22Rv1 (cell line): ENCODE measurements around the gene GDPD5.

Source experiments
- H3K27ac ChIP-seq: fragments of 450-650 bp; 2 replicates; pipeline ENCODE4 v1.5.1; 2017
- ZFX ChIP-seq: fragments of 450-650 bp; IDR thresholded peaks from 2 replicates; pipeline ENCODE4 v1.6.1; 2017; ENCODE audit warnings: antibody characterized with exemption, borderline replicate concordance
- TF ChIP-seq, protein P1 (sequence below): fragments of 450-650 bp; IDR thresholded peaks from 2 replicates; pipeline ENCODE4 v1.5.1; 2017; ENCODE audit warnings: mild to moderate bottlenecking

GDPD5 gene

DNA sequence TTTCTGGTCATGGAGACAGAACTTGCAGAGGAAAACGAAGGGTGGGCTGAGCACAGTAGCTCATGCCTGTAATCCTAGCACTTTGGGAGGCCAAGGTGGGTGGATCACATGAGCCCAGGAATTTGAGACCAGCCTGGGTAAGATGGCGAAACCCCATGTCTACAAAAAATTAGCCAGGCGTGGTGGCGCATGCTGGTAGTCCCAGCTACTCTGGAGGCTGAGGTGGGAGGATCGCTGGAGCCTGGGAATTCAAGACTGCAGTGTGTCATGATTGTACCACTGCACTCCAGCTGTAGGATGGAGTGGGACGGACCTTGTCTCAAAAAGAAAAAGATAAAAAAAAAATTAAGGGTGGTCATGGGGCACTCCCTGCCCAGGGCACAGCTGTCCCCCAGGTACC is 42.2 kb upstream of the GDPD5 start:
- H3K27ac ChIP-seq: no peak overlapping the region
- TF ChIP-seq ZFX: no peak
- TF ChIP-seq, protein P1, sequence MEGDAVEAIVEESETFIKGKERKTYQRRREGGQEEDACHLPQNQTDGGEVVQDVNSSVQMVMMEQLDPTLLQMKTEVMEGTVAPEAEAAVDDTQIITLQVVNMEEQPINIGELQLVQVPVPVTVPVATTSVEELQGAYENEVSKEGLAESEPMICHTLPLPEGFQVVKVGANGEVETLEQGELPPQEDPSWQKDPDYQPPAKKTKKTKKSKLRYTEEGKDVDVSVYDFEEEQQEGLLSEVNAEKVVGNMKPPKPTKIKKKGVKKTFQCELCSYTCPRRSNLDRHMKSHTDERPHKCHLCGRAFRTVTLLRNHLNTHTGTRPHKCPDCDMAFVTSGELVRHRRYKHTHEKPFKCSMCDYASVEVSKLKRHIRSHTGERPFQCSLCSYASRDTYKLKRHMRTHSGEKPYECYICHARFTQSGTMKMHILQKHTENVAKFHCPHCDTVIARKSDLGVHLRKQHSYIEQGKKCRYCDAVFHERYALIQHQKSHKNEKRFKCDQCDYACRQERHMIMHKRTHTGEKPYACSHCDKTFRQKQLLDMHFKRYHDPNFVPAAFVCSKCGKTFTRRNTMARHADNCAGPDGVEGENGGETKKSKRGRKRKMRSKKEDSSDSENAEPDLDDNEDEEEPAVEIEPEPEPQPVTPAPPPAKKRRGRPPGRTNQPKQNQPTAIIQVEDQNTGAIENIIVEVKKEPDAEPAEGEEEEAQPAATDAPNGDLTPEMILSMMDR: no peak

DNA sequence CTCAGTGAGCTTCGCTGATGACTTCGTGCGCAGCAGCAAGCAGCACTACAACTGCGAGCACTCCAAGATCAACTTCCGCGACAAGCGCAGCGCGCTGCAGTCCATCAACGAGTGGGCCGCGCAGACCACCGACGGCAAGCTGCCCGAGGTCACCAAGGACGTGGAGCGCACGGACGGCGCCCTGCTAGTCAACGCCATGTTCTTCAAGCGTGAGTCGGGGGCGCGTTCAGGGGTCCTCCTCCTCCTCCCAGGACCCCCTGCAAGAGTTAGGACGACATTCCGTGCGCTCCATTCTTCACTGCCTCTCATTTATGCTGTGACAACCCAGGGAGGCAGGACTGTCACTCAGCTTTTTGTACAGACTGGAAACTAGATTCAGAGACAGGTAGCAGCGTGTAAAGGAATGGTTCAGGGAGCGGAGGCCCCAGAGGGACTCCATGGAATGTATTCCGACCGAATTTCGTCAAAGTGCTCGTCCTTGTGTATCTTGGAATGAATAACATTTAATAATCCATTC is 41.1 kb upstream of the GDPD5 start:
- TF ChIP-seq, protein P1: no peak
- TF ChIP-seq ZFX: no peak

DNA sequence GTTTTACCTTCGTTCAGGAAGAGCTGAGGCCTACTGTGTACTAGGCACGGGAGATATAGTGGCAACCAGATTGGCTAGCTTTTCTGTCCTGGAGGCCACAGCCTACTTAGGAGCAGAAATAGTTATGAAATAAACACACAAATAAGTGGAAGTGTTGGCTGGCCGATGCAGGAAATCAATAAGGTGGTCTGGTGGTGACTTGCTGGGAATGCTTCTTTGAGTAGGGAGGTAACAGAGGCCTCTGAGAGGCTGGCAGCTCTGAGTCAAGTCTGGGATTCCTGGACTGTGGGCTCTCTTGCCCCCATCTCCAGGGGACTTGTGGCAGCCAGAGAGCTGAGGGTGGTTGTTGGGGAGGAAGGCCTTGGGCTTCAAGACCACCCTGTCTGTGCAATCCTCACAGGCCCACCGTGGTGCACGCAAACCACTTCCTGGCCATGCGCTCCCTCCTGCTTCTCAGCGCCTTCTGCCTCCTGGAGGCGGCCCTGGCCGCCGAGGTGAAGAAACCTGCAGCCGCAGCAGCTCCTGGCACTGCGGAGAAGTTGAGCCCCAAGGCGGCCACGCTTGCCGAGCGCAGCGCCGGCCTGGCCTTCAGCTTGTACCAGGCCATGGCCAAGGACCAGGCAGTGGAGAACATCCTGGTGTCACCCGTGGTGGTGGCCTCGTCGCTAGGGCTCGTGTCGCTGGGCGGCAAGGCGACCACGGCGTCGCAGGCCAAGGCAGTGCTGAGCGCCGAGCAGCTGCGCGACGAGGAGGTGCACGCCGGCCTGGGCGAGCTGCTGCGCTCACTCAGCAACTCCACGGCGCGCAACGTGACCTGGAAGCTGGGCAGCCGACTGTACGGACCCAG is 40.4 kb upstream of the GDPD5 start:
- no peak overlapping the region for H3K27ac ChIP-seq
- TF ChIP-seq ZFX: no peak
- TF ChIP-seq, protein P1: no peak

More for the DNA sequence above, 41.1 kb upstream of the GDPD5 start:
- no peak overlapping the region for H3K27ac ChIP-seq

DNA sequence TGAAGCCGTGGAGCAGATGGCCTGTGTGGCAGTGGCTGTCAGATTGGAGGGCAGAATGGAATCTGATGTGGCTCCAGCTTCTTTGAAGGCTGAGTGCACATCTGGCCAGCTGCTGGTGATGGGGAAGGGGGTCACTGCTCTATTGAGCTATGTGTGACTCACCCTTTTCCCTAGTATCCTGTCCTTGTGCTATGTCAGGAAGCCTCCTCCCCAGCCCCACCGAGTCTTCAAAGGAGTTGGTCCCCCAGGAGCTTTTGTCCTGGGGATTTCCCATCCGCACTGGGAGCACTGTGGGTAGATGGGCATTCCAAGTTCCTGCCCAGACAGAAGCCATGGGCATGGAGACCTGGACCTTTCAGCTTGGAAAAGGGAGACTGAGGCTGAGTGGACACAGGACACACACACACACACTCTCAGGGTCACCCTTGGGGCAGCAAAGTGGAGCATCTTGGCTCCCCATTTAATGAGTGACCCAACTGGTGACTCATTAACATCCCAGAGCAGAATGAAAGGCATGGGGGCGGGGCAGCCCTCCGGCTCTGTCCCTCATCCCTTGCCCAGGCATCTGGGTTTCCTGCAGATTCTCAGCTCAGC is 39.6 kb upstream of the GDPD5 start:
- no peak overlapping the region for H3K27ac ChIP-seq
- TF ChIP-seq ZFX: no peak
- TF ChIP-seq, protein P1: no peak

DNA sequence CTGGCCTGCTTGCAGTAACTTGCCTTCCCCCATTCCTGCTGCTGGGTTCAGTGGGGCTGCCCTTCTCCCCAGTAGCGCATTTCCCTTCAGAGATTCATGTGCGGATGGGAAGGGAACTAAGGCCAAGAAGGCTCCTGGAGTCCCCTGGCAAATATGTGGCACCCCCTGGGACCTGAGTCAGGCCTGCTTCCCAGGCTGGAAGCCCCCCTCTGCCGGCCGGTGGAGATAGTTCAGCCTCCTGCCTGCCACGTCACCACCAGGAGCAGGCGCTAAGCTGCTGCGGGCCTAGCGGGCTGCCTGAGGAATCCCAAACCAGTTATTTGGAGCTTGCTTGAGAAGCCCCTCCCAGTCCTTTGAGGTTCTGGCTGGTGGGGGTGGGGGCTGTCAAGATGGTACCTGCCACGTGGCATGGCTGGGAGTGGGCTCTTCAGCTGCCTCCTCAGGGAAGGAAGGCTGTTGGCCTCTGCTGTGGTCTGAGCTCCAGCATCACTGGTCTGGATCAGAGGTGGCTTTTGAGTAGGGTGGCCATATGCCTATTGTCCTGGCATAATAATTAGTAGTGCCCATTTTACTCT is 38.3 kb upstream of the GDPD5 start:
- TF ChIP-seq, protein P1: no peak
- no peak for TF ChIP-seq ZFX
- H3K27ac ChIP-seq: no peak overlapping the region

DNA sequence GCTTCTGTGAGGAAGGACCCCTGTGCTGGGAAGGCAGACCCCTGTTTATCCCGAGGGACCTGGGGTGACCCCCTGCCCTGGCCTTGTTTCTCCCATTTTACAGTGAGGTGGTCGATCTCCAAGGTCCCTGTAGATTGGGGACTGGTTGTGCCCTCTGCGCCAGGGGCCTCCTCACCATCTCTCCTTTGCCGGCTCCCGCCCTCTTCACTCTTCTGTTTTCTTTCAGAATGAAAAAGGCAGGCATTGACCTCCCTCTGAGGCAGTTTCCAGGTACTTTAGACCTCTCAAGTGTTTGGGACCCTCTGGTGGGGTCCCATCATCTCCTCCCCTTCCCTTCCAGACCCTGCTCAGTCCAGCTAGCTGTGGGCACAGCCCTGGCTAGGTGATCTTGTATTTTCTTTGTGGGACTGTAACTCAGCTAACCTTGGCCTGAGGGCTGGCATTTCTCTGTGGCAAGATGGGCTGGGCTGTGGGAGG is 37.8 kb upstream of the GDPD5 start:
- H3K27ac ChIP-seq: no peak overlapping the region
- TF ChIP-seq ZFX: no peak
- TF ChIP-seq, protein P1: no peak
